GM12878 (cell line): Measurements from ENCODE around the gene TMEM167B. TPM values are rescaled to one million over a fixed set of nuclear protein-coding genes. Genes with fewer than 3 reads are reported as not detected.

Experiments used
- ATAC-seq: fragments of 200-7000 bp; cut with Tn5 transposase; 3 replicates; pipeline ENCODE4 v1.9.1; 2020; ENCODE audit warnings: mild to moderate bottlenecking, moderate library complexity
- BruUV-seq: library from RNA; stranded (reverse); fragments of 400-500 nt; replicated peaks from 2 replicates; lab custom pipeline; 2021; lab: Mats Ljungman, UMichigan
- CTCF ChIA-PET: fragments of 300-600 bp; sonication (Branson Sonifier 250); formaldehyde crosslinking; extraction: SDS; loops from one replicate; lab custom pipeline; 2021; ENCODE audit warnings: inconsistent platforms; lab: Yijun Ruan, JAX
- POLR2A ChIA-PET: fragments of 350-600 bp; formaldehyde crosslinking; extraction: SDS; loops from one replicate; lab custom pipeline; 2021; ENCODE audit warnings: inconsistent platforms; lab: Charles Lee
- RAD21 ChIA-PET: fragments of 300-600 bp; sonication (Branson Sonifier 250); formaldehyde crosslinking; loops from one replicate; lab custom pipeline; 2023; ENCODE audit warnings: antibody characterized with exemption; ENCODE audit not compliant: unreplicated experiment; lab: Charles Lee
- SMC1A ChIA-PET: fragments of 300-600 bp; sonication (Branson Sonifier 250); formaldehyde crosslinking; loops from one replicate; lab custom pipeline; 2023; ENCODE audit not compliant: unreplicated experiment, uncharacterized antibody; lab: Charles Lee
- DNase-seq: peaks from one replicate; pipeline ENCODE4 v3.0.0-alpha.2; 2011; ENCODE audit warnings: low read depth, low spot score
- FAIRE-seq: peaks from 3 replicates; lab custom pipeline; 2011; peaks lifted over from hg19 to GRCh38; lab: Jason Lieb, UNC
- H2AFZ ChIP-seq: 2 replicates; pipeline ENCODE4 v1.6.0; 2011; ENCODE audit warnings: low read depth, low read length, control low read depth; ENCODE audit not compliant: control insufficient read depth
- H3K27ac ChIP-seq: 2 replicates; pipeline ENCODE4 v1.5.1; 2011; ENCODE audit warnings: control low read depth; ENCODE audit not compliant: control insufficient read depth, insufficient read depth
- H3K27me3 ChIP-seq, 2 experiments: replicated peaks in 1 of 2; 2 replicates each; pipeline versions ENCODE4 v1.6.0 to v1.6.1; 2011; ENCODE audit warnings: low read length in 1 of 2; ENCODE audit not compliant: control insufficient read depth in 2 of 2, insufficient read depth in 2 of 2
- H3K36me3 ChIP-seq, 2 experiments: 2 replicates each; pipeline ENCODE4 v1.5.1; 2011; ENCODE audit warnings: low read length in 1 of 2; ENCODE audit not compliant: control insufficient read depth in 2 of 2, insufficient read depth in 2 of 2
- H3K4me1 ChIP-seq: 2 replicates; pipeline ENCODE4 v1.6.1; 2011; ENCODE audit warnings: mild to moderate bottlenecking, low read length, moderate library complexity, mixed read lengths; ENCODE audit not compliant: control insufficient read depth, insufficient read depth
- H3K4me2 ChIP-seq: 2 replicates; pipeline ENCODE4 v1.6.0; 2011; ENCODE audit warnings: control low read depth; ENCODE audit not compliant: control insufficient read depth, insufficient read depth
- H3K4me3 ChIP-seq: fragments of 200-600 bp; sonication (generic); 2 replicates; pipeline ENCODE4 v1.5.1; 2016
- H3K79me2 ChIP-seq: 2 replicates; pipeline ENCODE4 v1.6.0; 2011; ENCODE audit warnings: low read length; ENCODE audit not compliant: control insufficient read depth, insufficient read depth
- H3K9ac ChIP-seq: 2 replicates; pipeline ENCODE4 v1.8.0; 2011; ENCODE audit warnings: low read length, control low read depth, mixed read lengths; ENCODE audit not compliant: control insufficient read depth, insufficient read depth
- H3K9me3 ChIP-seq: replicated peaks from 3 replicates; pipeline ENCODE4 v1.5.1; 2011; ENCODE audit warnings: mild to moderate bottlenecking, low read length; ENCODE audit not compliant: control insufficient read depth, insufficient read depth
- H4K20me1 ChIP-seq: 2 replicates; pipeline ENCODE4 v1.6.0; 2011; ENCODE audit not compliant: control insufficient read depth, insufficient read depth
- BCL11A ChIP-seq: IDR thresholded peaks from 2 replicates; pipeline ENCODE4 v1.6.1; 2011; ENCODE audit warnings: low read depth, low read length
- CBX3 ChIP-seq: fragments of 200-600 bp; sonication (generic); IDR thresholded peaks from 2 replicates; pipeline ENCODE4 v1.6.1; 2016; ENCODE audit warnings: low read depth, borderline replicate concordance
- JUND ChIP-seq: IDR thresholded peaks from 2 replicates; pipeline ENCODE4 v1.6.1; 2012; ENCODE audit warnings: low read depth, mild to moderate bottlenecking, low read length, improper control_type of control experiment, moderate library complexity
- WGBS: methylation state at CpG from one replicate; pipeline ENCODE4 v1.1.6; 2016; ENCODE audit warnings: low lambda C conversion rate; ENCODE audit not compliant: insufficient replicate concordance, insufficient coverage; ENCODE audit errors: missing lambda C conversion rate; 5-methylcytosine and 5-hydroxymethylcytosine counted together
- in situ Hi-C: fragments of 300-500 bp; cut with MboI; formaldehyde crosslinking; loops from 9 replicates; pipeline ENCODE4 v1.14.3; 2018; ENCODE audit warnings: mixed read lengths
- intact Hi-C: fragments of 100-400 bp; cut with micrococcal nuclease; formaldehyde crosslinking; loops from one replicate; pipeline ENCODE4 v1.14.2; 2022; ENCODE audit not compliant: unreplicated experiment
- polyA plus RNA-seq, 11 experiments: library from polyadenylated mRNA; depleted of rRNA in 4 of 11; unstranded in 6 of 11; stranded (reverse) in 5 of 11; fragments of >200 nt; fragmentation: Nextera tagmentation in 4 of 11; fragmentation: Illumina TruSeq in 1 of 11; extraction: Ambion mirVana in 4 of 11; extraction: Trizol in 1 of 11; gene quantifications; 1 replicate in 1 of 11; 2 replicates in 10 of 11; pipeline versions ENCODE4 v1.2.1 to v1.2.3, GENCODE V29; 2011 to 2016; ENCODE audit warnings: inconsistent platforms in 2 of 11, missing spikeins in 2 of 11, low read depth in 1 of 11
- total RNA-seq, 4 experiments: library from RNA; depleted of rRNA in 3 of 4; stranded (reverse); fragments of >200 nt in 3 of 4; fragmentation: Illumina TruSeq in 1 of 4; extraction: Trizol in 1 of 4; gene quantifications; 2 replicates each; pipeline versions ENCODE4 v1.2.1 to v1.2.3, GENCODE V29; 2013 to 2021

TMEM167B gene
- total and polyA plus RNA-seq, 10 of the 15 experiments (the other 5 are each of a cell fraction or from before 2014, with no cell fraction given) = 15.6 to 26.1 (median 21.1) TPM

- Histone ChIP-seq H4K20me1 (no peaks in the 10 kb centered on the region), H3K4me3 (peak overlapping the region; percentile 64; the same call in 1 of the 2 replicates), H3K27me3 (peaks cover 8 to 11% of the 10 kb centered on the region in 2 experiments), H3K9me3 (no peaks in the 10 kb centered on the region), H2AFZ (peak overlapping the region; percentile 9; the same call in 1 of the 2 replicates), H3K79me2 (no peaks in the 10 kb centered on the region), H3K4me1 (peaks cover 15% of the 10 kb centered on the region), H3K27ac (no peak overlapping the region), H3K4me2 (peak overlapping the region; percentile 86), H3K36me3 (no peaks in the 10 kb centered on the region), H3K9ac (no peak overlapping the region)
- in situ Hi-C loops (no loop called here), intact Hi-C loops (loop anchor here (5.0 to 10.0 kb wide), 4 partner anchors 72 to 280 kb away; partner anchors contain the start of genes CLCC1, SORT1 and WDR47)
- SMC1A ChIA-PET = interaction anchor here (1.5 kb wide), 2 partner anchors 20 to 418 kb away, joined by 3 read pairs; no protein-coding TSS in a partner anchor
- no TSS peak for BruUV-seq
- POLR2A ChIA-PET = interaction anchor here (0.6 kb wide), 1 partner anchor 472 kb away, joined by 3 read pairs; no protein-coding TSS in a partner anchor
- 17% methylated on average over 12 of the region's 12 CpGs for WGBS
- ATAC-seq = no peak
- no peak for TF ChIP-seq JUND
- CTCF ChIA-PET = interaction anchor here (0.9 to 8.3 kb wide), 5 partner anchors 14 to 79 kb away, joined by 3 to 57 read pairs (median 3); no protein-coding TSS in a partner anchor
- RAD21 ChIA-PET = interaction anchor here (1.2 kb wide), 1 partner anchor 16 kb away, joined by 3 read pairs; no protein-coding TSS in a partner anchor
- DNase-seq = no peak
- no peak for FAIRE-seq
Observed at GRCh38 chr1:109114342-109114674, 23.7 kb downstream of the TMEM167B start.

GRCh38 chr1:109115685-109116084 is 25.1 kb downstream of the TMEM167B start:
- in situ Hi-C loops (no loop called here), intact Hi-C loops (loop anchor here (10.0 kb wide), 1 partner anchor 279 kb away; the partner anchor contains the start of gene SORT1)
- H4K20me1 ChIP-seq = no peaks in the 10 kb centered on the region
- POLR2A ChIA-PET = no interaction called here
- DNase-seq = no peak
- peaks cover 8 to 11% of the 10 kb centered on the region in 2 experiments for H3K27me3 ChIP-seq
- CTCF ChIA-PET = interaction anchor here (0.8 to 8.3 kb wide), 4 partner anchors 15 to 290 kb away, joined by 4 to 57 read pairs (median 5); no protein-coding TSS in a partner anchor
- H3K79me2 ChIP-seq = no peaks in the 10 kb centered on the region
- 0 out of 2 replicates have a peak, but pooled peaks have one; percentile 19 for TF ChIP-seq BCL11A
- no peak for TF ChIP-seq CBX3
- WGBS = 92% methylated on average over 2 of the region's 2 CpGs
- H3K4me3 ChIP-seq = no peak overlapping the region
- no peak overlapping the region for H3K9ac ChIP-seq
- no peak overlapping the region for H3K4me2 ChIP-seq
- no peak; the same call in 2 of the 3 replicates for ATAC-seq
- SMC1A ChIA-PET = interaction anchor here (0.8 to 1.5 kb wide), 4 partner anchors 16 to 417 kb away, joined by 3 read pairs; no protein-coding TSS in a partner anchor
- no peaks in the 10 kb centered on the region for H3K36me3 ChIP-seq
- RAD21 ChIA-PET = interaction anchor here (1.2 kb wide), 1 partner anchor 15 kb away, joined by 3 read pairs; no protein-coding TSS in a partner anchor
- no peak overlapping the region for H2AFZ ChIP-seq
- peaks cover 15% of the 10 kb centered on the region for H3K4me1 ChIP-seq
- FAIRE-seq = no peak
- H3K9me3 ChIP-seq = no peaks in the 10 kb centered on the region
- no TSS peak for BruUV-seq
- H3K27ac ChIP-seq = no peak overlapping the region
